ENCODE results near the gene ATRNL1.

The ATRNL1 gene

GRCh38 chr10:115957012-115957399, 863.8 kb downstream of the ATRNL1 start:
- no peak for DNase-seq

DNA sequence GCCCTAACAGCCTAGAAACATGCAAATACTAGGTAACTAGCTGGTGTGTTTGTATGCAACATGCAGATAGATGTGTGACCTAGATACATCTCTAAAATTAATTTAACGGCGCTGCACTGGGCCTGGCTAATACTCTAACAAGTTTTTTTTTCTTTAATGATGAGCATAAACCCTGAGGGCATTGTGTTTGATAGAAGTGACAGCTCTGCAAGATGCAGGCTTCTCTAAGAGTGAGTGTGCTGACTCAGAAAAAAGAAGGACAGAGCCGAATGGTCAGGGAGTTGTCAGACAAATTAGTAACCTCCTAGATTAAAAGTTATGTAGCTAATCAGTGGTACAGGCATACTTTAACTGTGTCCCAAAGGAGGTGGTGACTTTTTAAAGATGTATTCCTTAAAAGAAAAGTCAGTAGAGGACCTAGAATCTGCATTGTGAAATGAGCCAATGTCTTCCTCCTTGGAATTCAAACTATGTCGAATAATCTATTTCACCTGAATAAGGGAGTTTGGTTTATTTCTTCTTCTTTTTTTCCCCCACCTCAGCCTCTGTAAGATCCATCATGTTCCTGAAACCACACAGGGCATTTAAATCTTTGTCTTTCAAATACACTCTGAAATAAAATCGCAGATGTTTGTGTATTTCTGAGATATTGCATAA, 864.7 kb downstream of the ATRNL1 start:
- no peak for DNase-seq

- DNase-seq: no peak
Observed at GRCh38 chr10:115963848-115964247, 870.7 kb downstream of the ATRNL1 start.

GRCh38 chr10:115964827-115965226, 871.7 kb downstream of the ATRNL1 start:
- DNase-seq: no peak

DNA sequence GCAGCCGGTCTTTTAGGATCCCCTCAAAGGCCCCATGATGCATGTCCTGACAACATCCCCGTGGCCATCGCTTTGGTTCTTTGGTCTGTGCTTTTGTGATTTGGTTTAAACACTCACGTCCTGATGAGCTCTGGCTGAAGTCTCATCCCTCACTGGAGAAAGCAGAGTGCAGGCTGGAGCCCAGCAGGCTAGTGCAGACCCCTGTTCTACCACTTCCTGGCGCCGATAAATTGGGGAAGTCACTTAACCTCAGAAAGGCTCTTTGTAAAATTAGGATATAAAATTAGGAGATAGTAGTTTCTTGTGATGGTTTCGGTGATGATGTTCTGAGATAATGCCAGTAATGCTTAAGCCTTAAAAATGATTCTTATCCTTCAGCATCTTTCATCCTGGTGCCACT, 872.2 kb downstream of the ATRNL1 start:
- no peak for DNase-seq

DNA sequence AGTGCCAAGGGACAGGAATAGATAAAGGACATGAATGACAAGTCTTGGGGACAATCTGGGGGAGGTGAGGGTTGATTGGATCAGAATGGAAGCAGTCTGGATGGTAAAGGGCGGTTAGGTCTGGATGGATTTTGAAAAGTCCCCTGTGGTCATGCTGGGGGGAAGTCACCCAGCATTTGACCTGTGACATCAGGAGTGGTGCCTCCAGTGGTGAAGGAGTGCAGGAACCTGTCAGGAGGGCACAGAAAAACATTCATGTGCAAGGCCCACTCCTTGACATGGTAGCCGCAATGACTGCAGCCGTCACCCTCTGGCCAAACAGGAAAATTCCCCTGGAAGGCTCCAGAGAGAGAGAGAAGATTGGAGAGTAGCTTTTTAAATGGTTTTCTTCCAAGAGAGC, 875.1 kb downstream of the ATRNL1 start:
- DNase-seq: no peak

DNA sequence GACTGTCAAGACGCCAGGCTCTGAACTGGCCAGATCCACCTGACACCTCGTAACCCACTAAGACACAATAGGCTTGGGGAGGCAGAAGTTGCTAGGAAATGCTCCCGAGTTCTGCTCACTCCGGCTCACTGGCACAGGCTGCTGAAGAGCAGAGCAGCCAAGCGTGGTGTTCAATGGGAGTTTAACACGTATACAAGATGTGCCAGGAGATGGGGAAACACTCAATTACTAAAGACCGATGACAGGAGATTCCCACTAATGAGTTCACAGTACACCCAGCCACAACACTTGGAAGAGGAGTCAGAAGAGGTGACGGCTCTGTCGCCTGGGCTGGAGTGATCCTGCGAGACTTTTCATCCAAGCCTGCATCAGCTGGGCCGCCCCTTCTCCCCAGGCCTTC, 876.4 kb downstream of the ATRNL1 start:
- DNase-seq: no peak

GRCh38 chr10:115971921-115972320, 878.8 kb downstream of the ATRNL1 start:
- DNase-seq: no peak

DNA sequence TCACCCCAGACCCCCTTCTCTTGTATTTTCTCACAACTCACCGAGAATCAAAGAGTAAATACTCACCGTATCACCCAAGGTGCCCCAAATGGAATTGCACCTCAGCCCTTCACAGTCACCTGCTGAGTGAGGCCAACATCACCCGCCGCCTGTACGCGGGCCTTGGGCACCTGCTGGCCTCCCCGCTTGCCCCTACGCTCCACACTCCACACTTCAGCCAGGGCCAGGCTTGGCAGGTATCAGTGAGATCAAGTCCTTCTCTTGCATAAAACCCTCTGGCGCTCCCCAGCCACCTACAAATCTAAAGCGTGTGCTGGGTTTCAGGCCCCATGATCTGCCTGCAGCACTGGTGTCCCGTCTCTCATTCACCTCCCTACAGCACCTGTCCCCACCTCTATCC, 879.3 kb downstream of the ATRNL1 start:
- DNase-seq: no peak

DNA sequence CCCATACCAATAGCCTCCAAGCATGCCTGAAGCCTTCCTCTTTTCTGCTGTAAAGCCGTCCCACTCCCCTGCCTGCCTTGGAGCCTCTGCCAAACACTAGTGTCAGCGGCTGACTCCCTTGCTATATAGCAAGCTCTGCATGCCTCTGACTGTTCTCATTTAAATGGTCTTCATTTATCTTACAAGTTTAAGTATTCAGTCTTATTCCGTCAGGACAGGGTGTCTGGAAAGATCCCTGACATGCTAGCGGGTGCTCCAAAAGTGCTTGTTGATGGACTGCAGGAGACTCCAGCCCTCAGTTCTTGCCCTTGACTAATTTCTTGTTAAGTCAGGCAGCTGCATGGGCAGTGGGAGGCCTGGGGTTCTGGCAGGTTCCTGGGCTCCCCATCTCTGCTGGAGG, 881.2 kb downstream of the ATRNL1 start:
- no peak for DNase-seq

- no peak for DNase-seq
Observed at GRCh38 chr10:115974816-115975430, 881.8 kb downstream of the ATRNL1 start.

- DNase-seq: no peak
Observed at GRCh38 chr10:115975506-115975905, 882.3 kb downstream of the ATRNL1 start.

- DNase-seq: no peak
Observed at GRCh38 chr10:115976342-115976741, 883.2 kb downstream of the ATRNL1 start.

- DNase-seq: no peak
Observed at GRCh38 chr10:115977855-115978254, 884.7 kb downstream of the ATRNL1 start.

DNA sequence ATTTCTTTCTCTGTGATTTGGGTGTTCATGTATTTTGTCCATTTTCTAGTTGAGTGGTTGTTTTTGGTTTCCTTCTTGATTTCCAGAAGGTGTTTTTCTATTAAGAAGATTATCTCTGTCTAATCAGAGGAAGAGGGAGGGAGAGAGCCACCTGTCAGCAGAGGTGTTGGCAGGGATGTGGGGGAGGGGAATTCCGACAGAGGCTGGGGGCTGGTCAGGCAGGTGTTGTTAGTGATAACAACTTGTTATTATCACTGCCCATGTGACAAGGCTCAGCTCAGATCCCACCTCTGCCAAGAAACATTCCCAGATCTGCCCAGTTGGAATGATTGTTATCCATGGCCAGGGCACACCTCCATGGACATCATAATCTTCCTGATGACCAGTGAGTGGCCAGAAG, 886.4 kb downstream of the ATRNL1 start:
- no peak for DNase-seq

DNA sequence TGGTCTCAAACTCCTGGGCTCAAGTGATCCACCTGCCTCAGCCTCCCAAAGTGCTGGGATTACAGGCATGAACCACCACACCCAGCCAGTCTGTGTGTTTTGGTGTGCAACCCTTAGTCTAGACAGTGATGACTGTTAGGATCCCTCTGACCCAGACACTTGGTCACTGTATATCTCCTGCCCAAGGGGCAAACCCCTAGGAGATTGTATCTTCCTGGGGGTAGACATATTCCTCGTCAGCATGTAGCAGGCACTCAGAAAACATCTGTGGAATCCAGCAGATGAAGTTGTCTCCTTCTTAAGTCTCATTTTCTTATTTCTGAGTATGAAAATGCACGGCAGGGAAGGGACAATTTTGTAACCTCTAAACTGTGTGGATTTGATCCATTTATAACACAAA, 887.3 kb downstream of the ATRNL1 start:
- no peak for DNase-seq

DNA sequence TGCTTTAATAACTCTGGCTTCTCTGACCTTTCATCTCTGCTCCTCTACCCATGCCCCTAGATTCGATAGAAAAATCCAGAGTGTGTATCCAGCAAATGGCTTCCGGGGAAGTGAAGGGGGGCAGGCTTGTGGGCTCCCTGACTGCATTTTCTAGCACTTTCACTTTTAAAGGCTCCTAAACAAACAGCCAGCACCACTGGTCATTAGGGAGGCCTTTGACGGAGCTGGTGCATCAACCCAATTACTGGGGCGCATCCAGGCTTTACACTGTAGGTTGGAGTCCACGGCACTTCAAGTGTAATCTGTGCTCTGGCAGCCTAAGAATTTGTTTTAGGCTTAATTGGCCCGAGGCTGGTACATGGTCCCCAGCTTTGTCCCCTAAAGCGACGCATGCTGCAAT, 887.9 kb downstream of the ATRNL1 start:
- no peak for DNase-seq

DNA sequence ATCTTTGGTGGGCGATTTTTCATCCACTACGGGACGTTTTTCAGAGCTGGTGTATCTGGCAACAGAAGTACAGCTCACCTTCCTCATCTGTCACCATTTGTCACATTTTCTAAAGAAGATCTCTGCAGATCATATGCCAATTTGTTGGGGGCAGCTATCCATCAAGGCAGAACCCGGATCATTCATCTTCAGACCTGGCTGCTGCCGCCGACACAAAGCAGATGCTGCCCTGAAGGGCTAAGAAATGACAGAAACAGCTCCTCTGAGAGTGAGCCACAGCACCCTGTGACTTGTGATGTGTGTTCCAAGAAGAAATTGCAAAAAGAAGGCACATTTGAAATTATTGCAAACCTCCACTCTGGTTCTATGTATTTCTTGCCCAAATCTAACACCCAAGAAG, 888.9 kb downstream of the ATRNL1 start:
- no peak for DNase-seq

DNA sequence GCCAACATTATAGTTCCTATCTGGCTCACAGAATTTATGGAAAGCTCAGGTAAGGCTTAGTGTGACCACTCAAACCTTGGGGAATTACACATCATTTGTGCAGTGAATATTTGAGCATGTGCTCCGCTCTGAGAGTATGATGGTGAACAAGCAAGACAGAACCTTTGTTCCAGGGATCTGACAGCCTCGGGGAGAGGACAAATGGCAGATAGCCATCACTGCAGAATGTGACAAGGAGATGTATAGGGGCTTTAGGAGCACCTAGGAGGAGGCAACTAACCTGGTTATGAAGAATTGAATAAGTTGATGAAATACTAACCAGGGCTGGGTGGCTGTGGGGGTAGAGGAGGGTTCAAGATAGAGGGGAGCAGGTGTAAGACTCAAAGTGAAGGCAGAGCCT, 889.4 kb downstream of the ATRNL1 start:
- DNase-seq: no peak

DNA sequence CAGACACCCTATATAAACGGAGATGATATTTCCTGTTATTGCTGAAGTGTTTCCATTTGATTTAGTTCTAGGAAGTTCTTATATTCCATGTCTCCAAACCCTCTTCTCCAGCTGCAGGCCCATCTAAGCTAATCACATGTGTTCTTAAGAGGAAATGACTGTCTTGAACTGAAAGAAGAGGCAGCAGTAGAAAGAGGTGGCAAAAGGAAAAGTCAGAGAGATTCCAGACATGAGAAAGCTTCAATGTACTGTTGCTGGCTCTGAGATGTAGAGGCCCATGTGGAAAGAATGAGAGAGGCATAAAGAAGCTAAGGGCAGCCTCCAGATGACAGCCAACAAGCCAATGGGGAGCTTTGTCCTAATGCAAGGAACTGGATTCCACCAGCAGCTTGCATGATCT, 892.6 kb downstream of the ATRNL1 start:
- DNase-seq: no peak

- no peak for DNase-seq
Observed at GRCh38 chr10:115988380-115988779, 895.2 kb downstream of the ATRNL1 start.

- DNase-seq: no peak
Observed at GRCh38 chr10:115989621-115990020, 896.5 kb downstream of the ATRNL1 start.

DNA sequence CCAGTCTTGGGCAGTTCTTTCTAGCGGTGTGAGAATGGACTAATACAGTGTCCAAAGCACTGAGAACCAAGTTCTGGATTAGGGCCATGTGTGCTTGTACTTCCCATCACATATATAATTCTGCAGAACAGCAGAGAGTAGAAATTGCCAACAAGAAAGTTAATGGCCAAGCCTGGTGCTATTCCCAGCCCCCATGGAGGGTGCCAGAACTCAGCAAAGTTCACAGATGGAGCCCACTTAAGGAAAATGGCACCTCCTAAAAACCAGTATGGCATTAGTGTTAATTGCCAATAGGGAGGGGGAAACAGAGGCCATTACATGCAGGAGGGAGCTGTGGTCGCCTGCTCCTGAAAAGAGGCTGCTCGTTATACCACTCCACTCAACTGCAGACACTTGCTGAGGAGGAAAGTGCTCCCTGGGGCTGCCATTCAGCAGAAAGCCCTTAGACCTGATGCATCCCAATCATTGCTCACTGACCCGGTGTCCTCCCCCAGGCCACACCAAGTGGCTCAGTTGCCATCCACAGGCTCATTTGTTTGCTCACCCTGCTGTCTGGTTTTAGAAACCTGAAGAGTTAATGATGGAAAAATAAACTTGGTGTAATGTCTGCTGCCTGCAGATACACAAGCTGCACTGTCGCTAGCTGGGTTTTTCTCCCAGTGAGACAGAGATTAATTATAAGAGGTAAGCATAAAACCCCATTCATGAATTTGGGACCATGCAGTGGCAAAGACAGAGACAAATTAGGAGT, 899.2 kb downstream of the ATRNL1 start:
- DNase-seq: no peak

DNA sequence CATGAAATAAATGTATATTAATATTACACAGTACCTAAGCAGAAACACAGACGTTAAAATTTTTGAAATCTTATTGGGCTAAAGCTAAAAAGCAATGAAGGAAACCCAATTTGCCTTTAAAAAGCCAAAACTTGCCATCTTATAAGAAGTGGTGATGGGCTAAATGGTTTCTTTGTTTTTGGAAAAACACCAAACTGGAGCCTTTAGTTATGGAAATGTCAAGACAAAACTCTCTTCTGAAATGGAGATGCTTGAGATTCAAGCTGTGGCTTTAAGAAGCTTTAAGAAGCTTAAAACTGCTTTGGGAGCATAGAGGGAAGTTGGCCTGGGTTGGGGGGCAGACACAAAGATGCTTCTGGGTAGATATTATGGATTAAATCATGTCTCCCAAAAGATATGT, 902.9 kb downstream of the ATRNL1 start:
- no peak for DNase-seq
